Measurements from ENCODE around the gene CREB5.

DNA sequence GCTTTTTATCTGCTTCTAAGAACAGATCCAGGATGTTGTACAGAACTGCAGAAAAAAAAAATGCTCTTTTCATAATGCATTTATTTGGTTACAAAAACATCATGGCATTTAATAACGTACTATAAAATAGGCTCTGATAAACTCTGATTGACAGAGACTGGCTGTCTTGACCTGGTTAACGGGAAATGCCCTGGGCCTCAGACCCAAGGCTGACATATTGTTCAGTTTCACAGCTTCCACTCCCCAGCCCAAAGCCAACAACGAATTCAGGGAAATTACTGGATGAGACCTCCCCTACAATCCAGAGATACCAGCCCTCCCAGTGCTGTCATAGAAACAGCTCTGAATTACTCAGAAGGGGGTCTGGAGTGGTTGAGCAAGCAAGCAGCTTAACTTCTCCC lies 260.1 kb downstream of the CREB5 start:
- no peak for TF ChIP-seq POLR2AphosphoS5 (IDR thresholded peaks at IDR 0.05; ENCODE audit: low read depth, low read length)
- TF ChIP-seq TAF1 (IDR thresholded peaks at IDR 0.05; ENCODE audit: borderline replicate concordance, insufficient read depth, low read length), result no peak
